GM19452 (cell line): Measurements from ENCODE around the gene LRRC63.
"Not testable (repeated sequence)": the region's sequence is repeated elsewhere in the genome, so short reads cannot be mapped to it uniquely, and the experiment has no call there.

Experiments
- ATAC-seq: cut with Tn5 transposase; IDR thresholded peaks from one replicate; pipeline ENCODE4 v1.9.1; 2021; ENCODE audit not compliant: unreplicated experiment

LRRC63 gene

DNA sequence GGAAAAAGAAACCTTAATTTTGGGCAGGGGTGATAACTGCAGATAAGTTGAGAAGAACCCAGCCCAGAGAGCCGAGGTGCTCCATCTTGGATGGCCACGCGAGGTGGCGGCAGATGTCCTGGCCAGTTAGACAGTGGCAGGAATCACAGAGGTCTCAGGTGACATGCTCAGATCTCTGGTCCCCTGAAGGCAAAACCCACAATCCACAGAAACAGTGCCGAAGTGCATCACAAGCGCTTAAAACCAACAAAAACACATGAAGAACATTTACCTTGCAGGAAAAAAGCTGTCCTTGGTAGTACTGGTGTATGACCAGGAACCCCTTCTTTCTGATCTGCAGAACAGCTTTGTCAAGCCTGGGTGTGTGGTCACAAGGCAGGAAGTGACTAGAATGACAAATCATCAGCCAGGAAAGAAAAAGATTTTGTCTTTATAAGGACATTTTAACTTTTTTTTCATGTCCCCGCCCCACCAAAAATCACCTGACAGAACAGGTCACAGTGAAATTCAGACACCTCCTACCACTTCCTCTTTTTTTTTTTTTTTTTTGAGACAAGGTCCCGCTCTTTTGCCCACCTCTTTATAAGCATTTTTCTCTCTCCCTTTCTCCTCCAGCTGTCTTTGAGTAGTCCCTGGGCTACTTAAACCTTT, 29.8 kb upstream of the LRRC63 start, which contains the start of gene LCP1:
Gene LCP1 (minus strand): TSS at position 338 of the 651 bp plus-strand sequence. CDS start 22,515 bp downstream, outside the sequence.
- peak; percentile 65 for ATAC-seq

DNA sequence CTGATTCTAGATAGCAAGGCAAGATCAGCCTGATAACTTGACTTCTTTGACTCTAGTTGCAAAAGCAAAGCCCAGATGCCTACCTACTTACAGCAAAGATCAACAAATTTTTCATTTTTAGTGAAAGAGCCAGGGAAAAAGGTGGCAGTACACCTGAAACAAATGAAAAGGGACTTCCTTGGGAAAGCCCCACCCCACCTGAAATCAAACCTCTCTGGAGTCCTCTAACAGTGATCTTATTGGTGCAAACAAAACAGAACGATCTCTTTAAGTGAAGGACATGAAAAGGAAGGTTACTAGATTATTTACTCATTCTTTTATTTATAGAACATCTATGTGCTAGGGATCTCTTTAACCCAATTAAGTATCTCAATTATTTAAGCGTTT, 29.2 kb upstream of the LRRC63 start:
- peak; percentile 4 for ATAC-seq

DNA sequence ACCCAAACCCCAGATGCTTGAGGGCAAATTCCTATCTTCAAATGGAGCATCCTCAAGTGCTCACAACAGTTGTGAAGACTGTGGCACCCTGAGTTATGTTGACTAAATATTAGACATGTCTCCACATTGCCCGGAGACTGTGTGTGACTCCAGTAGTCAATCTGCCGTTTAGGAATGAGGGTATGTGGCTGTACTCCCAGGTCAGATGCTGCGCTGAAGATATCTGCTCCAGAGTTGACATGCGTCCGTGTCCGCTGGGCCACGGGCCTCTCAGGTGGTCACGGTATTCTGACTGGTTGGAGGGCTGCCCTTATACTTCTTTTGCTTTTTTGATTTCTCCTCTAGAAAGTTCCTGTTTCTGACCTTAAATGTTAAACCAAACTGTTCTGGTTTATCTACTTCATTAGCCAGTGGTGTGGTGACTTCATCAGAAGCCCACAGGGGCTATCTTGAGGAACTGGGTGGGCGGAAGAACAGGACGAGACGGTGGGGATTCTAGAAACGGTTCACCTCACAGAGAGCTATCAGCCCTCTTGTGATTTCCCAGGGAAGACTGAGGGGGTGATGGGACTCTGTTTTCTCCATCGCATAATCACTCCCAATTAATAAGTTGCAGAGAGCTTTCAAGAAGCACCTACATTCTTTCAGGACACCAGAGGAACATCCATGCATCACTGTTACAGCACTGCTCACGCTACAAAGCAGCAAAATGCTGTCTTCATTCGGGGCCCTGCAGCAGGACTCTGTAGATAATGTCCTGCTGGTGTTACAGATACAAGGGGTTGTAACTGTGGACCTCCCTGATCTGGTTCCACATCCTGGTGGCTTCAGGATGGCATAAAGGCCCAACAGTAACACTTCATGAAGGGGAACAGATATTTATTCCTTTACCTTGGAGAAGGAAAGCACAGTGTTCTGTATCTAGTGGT, 28.4 kb upstream of the LRRC63 start:
- no peak for ATAC-seq

DNA sequence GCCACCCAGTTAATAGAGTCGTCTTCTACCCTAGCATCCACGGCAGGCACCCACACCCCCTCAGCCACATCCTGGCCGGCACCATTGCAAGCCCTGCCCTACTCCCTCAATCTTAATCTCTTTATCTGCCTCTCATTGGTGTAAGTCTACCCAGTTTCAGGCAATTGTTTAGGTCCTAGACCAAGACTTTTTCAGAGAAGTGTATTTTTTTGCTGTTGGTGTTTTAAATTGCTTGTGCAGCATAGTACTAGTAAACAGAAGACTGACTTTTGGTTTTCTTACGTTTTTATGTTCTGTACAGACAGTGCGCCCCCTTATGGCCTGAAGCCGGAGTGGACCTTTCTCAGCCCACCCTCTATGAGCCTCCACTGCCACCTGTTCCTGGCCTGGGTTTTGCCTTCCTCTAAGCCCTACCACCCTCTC, 27.4 kb upstream of the LRRC63 start:
- ATAC-seq: peak; percentile 41

DNA sequence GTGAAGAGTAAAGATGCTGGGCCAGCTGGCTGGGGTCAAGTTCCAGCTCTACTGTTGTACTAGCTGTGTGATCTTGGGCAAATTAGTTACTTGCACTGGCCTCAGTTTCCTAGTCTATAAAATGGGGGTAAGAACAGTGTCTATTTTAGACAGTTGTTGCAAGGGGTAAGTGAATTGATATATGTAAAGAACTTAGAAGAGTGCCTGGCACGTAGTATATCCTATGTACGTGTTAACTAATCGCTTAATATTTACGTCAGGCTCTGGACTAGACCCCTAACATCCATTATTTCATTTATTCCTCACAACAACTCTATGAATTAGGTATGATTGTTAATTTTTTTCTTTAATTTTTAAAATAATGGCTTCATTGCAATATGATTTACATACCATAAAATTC, 26.1 kb upstream of the LRRC63 start:
- ATAC-seq: no peak

DNA sequence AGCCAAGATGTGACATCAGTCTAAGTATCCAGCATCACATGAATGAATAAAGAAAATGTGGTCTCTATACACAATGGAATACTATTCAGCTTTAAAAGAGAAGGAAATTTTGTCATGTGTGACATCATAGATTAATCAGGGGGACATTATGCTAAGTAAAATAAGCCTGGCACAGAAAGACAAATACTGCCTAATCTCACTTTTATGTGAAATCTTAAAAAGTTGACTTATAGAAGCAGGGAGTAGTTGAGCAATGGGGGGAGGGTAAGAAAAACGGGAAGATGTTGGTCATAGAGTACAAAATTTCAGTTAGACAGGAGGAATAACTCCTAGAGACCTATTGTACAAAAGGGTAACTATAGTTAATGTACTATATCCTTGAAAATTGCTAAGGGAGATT, 19.3 kb upstream of the LRRC63 start:
- ATAC-seq: no peak

DNA sequence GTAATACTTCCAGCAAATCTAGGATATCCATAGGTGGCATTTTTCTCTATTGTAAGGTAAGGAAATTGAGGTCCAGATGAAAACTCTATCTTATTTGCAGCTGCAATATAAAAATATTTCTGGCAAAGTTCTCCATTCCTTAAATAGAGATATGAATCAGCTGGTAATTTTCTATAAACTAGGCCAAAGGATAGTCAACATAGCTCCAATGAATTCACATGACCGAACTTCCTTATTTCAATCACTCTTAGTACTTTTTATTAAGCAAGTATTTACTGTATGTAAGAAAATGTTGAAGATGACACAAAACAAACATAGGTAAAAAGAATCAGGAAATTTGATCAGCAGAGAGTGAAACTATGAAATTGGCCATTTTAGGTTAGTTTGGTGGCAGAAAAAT, 16.7 kb upstream of the LRRC63 start:
- no peak for ATAC-seq

DNA sequence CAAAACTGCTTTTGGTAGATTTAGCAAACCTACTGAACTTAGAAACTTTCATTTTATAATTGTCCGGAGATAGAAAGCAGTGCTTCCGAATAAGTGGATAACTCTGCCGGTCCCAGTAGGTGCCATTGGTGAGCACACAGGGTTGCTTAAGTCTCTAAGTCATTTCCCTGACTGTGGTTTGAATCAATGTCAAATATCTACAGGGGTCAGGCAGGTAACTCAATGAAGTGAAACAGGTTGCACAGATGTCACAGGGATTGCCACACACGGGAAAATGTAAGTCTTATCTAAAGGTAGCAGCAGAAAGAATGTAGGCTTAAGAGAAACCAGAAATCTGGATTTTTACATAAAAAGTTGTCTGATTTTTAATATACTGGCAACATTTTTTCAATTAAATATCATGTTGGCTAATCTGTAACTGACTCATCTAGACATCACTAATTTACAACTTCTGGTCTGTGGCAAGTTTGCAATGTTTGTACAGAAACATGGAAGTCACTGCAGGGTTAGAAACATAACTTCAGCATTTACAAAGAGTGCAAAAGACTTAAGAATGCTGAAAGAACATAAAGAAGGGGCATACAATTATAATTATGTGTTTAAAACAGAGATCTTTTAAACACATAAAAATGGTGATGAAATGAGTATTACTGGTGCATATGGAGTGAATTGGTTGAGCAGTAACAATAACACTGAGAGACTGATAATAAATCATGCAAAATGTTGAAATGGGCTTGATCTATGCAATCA, 14.3 kb upstream of the LRRC63 start:
- ATAC-seq: no peak

DNA sequence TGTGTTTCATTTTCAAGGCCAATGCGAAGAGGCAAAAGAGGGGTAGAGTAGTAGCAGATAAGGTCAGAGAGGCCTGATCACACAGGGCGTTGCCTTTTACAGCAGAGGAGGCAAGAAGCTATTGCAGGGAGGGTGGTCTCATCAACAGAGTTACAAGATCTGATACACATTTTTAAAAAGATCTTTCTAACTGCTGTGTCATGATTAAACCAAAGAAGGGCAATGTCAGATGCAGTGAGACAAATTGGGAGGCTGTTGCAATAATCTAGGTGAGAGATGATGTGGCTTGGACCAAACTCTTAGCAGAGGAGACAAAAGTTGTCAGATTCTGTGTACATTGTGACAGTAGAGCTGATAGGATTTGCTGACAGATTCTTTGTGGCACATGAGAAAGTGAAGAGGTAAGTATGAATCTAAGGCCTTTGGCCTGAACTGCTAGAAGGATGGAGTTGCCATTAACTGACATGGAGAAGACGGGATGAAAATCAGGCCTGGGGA, 13.0 kb upstream of the LRRC63 start:
- ATAC-seq: no peak

DNA sequence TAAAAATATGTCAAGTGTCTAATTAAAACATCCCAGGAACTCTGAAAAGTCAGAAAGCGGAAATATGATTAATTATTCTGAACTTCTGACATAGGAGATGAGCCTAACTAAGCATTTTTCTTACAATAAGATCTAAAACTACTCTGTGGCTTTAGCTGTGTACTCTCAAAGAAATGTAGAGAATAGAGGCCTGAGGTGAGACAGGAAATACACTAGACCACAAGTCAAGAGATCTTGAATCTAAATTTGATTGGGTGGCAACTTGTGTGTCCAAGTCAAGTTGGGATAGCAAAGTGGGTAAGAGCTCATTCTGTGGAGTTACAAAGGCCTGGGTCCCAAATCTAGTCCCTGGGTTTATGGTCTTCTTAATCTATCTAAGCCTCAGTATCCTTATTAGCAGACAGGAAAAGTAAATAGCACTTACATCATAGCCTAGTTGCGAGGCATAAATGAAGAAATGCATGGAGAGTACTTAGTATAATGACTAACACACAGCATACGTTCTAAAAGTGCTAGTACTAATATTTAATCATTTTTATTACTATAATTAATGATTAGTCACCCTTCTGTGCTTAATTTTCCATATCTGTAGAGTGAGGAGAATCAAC, 9.4 kb upstream of the LRRC63 start:
- no peak for ATAC-seq

DNA sequence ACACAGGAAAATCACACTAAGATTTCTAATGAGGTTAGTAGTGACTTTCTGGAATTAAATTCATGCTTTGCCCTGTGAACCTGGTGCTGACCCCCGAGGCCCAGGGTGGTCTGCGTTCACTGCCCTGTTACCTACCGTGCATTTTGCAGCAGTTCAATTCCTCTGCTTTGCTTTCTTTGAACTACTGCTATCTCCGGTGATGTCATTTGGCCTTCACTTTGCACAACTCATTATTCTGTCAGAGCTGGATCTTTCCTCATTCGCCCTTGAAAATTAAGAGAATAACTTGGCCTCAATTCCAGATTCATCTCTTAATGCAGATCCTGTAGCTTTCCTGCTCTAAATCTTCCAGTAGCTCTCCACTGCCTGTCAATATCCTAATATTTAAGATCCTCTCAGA, 8.8 kb upstream of the LRRC63 start:
- no peak for ATAC-seq

DNA sequence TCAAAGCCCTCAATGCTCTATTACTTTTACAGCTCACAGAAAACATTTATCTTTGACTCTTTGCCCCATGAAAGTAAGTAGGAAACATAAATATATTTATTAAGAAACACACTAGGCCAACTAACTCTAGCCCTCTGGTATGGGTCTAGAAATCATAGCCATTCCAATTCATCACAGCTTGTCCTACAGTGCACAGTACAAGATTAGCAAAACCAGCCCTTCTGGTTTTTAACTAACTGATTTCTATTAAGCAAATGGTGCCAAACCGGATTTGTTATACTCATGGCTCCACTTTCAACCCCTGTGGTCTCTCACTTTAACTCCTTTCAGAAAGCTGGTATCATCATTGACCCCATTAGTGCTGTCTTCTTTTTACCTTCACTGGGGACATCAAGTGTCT, 5.6 kb upstream of the LRRC63 start:
- no peak for ATAC-seq

DNA sequence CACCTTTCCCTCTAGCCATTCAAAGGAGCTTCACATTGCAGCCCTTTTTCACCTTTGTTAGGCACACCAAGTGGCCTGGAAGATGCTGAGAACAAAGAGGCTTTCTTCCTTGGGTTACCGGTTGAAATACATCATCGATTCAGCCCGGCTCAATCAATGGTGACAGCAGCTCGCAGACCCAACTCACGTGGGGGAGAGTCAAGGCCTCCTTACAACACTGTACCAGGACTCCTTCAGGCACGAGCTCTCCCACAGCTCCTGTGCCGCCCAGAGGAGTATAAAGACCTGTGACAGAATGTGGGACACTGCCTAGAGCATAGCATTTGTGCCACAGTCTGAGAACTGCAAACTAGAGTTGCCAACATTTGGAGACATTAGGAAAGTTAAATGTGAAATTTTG, 3.9 kb upstream of the LRRC63 start:
- no peak for ATAC-seq

DNA sequence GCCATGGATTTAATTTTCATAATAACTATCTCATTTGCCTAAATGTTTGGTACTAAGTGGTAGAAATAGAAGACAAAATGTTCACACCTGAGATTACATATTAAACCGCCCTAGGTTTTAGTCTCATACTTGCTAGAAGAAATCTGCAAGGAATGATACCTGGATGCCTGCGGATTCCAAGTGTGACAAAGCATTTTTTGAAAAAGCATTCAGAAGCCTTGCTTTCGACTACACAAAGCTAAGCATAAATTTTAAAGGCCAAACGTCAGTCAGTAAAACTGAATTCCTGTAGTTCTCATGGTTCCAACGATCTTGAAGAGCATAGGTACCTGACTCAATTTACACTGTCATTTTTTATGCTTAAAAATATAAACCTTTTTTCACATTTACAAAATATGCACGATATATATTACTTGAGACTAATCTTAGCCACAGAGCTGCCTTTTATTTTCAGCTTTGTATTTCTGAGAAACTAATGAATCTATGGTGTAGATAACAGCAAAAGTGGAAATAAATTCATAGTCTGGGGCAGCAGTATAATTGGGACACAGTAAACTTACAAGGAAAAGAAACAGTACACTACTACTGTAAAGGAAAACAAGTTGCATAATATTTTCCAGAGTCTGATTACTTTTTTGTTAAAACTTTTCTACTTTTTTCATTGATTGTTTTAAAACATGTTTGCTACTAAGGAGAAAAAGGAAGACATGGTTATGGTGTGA, 1.2 kb upstream of the LRRC63 start:
- no peak for ATAC-seq

DNA sequence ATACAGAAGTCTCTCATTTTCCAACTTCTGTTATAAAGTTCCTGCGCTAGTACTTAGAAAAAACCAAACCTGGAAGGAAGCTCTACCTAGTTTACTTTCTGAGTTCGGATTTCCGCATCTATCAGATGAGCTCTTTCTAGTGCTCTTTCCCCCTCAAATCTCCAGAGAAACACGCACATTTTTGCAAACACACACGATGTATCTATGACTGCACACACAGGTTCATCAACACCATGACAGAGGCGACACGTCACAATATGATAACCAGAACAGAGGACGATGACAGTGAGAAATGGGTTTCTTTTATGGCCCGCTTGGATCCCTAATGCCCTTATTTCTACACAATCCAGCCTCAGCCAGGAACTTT, 629 bp upstream of the LRRC63 start:
- peak; percentile 19 for ATAC-seq

DNA sequence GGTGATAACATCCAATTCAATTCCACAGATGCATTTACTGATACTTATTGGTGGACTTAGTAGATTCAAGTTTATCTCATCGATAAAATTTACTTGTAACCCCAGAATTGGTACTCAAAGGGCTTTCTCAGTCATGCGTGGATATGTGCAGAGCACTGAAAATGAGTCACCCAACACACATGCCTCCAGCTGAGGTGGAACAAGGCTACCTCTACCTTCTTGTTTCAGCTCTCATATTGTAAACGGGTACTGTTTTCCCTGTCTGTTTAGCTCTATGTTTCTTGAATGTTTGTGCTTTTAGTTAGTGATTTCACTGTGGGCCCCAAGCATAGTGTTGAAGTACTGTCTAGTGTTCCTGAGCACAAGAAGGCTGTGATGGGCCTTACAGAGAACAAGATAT, 1.5 kb downstream of the LRRC63 start:
- ATAC-seq: no peak

DNA sequence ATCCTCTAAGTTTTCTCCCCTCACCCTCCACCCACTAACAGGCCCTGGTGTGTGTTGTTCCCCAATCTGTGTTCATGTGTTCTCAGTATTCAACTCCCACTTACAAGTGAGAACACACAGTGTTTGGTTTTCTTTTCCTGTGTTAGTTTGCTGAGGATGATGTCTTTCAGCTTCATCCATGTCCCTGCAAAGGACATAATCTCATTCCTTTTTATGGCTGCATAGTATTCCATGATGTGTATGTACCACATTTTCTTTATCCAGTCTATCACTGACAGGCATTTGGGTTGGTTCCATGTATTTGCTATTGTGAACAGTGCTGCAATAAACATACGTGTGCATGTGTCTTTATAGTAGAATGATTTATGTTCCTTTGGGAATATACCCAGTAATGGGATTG, 3.0 kb downstream of the LRRC63 start:
- not testable (repeated sequence) for ATAC-seq

DNA sequence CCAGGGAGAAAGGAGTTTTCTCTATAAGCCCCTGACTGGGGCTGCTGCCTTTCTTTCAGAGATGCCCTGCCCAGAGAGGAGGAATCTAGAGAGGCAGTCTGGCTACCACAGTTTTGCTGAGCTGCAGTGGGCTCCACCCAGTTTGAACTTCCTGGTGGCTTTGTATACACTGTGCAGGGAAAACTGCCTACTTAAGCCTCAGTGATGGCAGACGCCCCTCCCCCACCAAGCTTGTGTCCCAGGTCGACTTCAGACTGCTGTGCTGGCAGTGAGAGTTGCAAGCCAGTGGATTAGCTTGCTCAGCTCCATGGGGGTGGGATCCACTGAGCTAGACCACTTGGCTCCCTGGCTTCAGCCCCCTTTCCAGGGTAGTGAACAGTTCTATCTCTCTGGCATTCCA, 8.5 kb downstream of the LRRC63 start:
- ATAC-seq: not testable (repeated sequence)

DNA sequence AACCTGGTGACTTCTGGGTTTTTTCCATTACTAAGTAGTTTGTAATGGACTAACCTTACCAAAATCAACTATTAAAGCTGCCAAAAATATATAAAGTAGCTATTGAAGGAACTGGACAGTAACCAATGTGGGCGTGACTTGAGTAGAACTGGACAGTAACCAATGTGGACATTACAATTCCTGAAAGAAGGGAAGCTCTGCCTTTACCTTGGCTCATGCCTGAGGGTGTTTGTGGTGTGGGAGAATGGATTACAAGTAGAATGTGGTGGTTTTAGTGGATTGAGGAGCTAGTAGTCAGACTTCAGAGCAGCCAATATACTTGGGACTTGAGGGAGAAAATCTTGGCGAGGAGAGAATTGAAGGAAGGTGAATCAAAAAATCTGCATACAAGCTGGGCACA, 17.5 kb downstream of the LRRC63 start:
- no peak for ATAC-seq

DNA sequence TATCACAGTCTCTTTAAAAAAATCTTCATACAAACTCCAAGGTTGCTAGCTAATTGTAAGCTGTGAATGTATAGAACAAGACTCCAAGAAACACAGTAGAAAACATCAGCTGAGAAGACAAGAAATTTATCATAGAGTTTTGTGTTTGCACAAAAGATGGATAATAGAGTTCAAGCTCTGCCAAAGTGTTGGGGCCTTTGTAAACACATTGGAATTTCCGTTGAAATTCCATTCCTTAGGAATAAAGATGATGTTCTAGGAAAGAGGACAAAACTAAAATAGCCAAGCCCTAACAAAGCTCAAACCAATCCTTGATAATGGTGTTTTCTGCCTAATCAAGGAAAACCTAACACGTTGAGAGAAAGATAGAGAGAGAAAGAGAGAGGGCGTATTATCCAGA, 20.6 kb downstream of the LRRC63 start:
- no peak for ATAC-seq
